HG03196 (cell line): Measurements from ENCODE around the gene SARS1.

Source experiments
- ATAC-seq: cut with Tn5 transposase; IDR thresholded peaks from one replicate; pipeline ENCODE4 v1.9.1; 2021; ENCODE audit not compliant: unreplicated experiment

The SARS1 gene

DNA sequence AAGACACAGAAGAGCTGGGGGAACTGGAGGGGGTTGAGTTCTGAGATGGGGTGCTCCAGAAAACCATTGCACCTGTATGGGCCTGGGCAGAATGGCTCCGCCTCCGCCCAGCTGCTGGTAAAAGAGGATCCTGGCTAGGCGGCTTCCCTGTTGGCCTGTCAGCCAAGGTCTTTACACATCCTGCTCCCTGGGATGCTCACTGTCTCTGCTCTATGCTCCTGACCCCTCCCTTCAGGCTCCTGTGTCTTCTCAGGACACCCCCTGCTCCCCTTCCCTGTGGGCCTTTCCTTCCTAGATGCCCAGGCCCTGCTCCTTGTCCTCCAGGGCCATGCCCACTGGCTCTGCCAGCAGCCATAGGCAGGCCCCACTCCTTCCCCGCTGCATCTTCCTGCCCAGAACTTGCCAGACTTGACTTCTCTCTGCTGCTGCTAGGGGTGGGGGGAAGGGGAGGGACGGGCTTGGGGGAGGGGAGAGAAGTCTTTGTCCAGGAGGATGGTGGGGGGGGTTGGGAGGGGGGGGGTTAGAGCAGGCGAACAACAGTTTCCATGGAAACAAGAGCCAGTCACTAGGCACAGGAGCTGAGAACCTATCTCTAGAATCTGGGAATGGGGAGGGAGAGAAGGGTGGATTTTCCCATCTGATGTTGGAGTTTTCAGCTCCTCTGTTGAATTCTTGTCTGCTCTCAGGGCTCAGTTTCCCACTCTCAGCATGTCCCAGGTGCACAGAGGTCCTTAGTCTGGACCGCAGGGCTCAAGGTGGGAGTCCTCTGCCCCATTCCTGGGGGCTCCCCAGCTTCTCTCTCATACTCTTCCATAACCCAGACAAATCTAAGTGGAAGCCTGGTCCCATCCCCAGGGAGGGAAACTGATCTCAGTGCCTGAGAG, 46.2 kb downstream of the SARS1 start:
- ATAC-seq, result no peak

DNA sequence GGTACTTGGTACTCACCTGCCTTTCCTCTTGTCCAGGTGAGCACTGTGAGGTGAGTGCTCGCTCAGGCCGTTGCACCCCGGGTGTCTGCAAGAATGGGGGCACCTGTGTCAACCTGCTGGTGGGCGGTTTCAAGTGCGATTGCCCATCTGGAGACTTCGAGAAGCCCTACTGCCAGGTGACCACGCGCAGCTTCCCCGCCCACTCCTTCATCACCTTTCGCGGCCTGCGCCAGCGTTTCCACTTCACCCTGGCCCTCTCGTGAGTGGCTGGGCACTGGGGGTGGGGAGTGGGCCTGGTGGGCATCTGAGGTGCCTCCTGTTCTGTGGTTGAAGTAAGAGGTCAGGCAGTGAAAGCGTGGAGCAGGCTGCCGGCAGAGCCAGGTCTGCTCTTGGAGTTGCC, 47.3 kb downstream of the SARS1 start:
- no peak for ATAC-seq

DNA sequence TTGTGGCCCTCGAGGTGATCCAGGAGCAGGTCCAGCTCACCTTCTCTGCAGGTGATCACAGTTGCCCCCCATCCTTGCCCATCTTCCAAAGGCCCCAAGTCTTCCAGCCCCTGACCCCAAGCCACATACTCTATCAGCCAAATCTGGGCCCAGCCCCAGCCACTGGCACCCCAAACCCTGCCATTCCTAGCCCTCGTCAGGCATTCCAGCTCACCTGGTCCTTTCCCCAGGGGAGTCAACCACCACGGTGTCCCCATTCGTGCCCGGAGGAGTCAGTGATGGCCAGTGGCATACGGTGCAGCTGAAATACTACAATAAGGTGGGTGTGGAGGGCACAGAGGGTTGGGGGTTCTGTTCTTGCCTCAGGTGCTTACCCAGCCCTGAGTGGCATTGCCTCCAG, 47.9 kb downstream of the SARS1 start:
- no peak for ATAC-seq

DNA sequence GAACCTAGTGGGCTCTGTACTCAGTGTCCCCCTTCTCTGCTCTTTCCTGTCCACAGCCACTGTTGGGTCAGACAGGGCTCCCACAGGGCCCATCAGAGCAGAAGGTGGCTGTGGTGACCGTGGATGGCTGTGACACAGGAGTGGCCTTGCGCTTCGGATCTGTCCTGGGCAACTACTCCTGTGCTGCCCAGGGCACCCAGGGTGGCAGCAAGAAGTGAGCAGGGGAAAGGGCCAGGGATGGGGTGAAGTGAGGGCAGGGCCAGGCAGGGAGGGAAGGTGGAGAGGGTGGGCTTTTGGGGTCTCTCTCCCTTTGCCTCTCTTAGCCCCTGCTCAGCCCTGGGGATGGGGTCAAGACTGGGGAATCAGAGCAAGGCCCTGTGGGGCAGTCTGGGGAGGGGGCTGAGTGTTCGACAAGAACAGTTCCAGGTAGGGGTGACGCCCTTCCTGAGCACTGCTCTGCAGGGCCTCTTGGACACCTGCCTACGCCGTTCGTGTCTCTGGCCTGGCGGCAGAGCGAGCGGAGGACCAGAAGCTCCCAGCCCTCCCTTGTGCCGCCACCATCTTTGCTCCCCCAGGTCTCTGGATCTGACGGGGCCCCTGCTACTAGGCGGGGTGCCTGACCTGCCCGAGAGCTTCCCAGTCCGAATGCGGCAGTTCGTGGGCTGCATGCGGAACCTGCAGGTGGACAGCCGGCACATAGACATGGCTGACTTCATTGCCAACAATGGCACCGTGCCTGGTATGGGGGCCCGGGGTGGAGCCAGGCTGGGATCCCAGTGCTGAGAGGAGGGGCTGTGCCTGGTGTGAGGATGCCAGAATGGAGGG, 48.7 kb downstream of the SARS1 start:
- no peak for ATAC-seq

DNA sequence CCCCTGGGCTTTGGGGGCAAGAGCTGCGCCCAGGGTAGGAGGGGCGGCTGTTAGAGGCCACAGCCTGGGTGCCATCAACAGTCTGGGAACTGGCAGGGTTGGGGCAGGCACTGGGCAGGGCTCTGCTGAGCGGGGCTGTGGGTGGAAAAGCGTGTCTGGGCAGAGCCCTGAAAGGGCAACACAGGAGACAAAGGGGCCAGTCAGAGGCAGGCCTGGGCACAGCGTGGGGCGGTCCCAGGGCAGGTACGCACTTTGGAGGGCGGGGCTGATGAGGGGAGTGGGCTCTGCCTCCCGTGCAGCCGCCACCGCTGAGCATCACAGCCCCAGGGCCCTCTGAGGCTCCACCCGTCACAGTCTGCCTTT, 49.5 kb downstream of the SARS1 start:
- no peak for ATAC-seq

DNA sequence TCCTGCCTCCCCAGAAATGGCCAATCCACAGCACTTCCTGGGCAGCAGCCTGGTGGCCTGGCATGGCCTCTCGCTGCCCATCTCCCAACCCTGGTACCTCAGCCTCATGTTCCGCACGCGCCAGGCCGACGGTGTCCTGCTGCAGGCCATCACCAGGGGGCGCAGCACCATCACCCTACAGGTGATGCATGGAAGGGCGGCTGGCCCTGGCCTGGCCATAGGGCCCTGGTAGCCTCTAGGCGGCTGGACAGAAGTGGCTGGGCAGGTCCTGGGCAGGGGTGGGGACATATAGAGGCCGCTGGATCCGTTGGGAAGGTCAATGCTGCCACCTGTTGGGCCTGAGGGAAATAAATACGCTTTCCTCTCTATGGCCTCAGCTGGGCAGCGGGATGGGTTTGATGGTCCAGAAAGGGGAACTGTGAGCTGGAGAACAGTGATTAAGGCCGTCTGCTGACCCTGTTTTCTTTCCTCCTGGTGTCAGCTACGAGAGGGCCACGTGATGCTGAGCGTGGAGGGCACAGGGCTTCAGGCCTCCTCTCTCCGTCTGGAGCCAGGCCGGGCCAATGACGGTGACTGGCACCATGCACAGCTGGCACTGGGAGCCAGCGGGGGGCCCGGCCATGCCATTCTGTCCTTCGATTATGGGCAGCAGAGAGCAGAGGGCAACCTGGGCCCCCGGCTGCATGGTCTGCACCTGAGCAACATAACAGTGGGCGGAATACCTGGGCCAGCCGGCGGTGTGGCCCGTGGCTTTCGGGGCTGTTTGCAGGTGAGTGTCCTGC, 50.1 kb downstream of the SARS1 start:
- peak; percentile 72 for ATAC-seq

DNA sequence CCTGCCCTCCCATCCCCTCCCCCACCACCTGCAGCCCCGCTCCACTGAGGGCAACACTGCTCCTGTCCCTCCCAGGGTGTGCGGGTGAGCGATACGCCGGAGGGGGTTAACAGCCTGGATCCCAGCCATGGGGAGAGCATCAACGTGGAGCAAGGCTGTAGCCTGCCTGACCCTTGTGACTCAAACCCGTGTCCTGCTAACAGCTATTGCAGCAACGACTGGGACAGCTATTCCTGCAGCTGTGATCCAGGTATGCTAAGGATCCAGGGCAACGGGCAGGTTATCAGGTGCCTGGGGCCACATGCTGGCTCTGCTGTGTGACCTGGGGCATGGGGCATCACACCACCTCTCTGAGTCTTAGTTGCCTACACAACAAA, 50.6 kb downstream of the SARS1 start:
- no peak for ATAC-seq

DNA sequence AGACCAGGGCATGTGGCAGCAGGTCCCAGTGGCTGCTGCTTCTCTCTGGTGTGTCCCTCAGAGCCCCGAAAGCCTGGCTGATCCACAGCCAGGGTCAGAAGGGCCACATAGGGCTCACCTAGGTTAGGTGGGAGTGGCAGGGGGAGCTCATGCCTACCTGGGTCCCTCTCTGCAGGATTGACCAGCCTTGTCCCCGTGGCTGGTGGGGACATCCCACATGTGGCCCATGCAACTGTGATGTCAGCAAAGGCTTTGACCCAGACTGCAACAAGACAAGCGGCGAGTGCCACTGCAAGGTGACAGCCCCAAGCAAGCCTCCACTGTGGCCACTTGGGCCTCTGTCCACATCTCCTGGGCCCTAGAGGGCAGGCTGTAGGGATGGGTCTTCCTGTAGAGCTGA, 51.3 kb downstream of the SARS1 start:
- ATAC-seq, result no peak

DNA sequence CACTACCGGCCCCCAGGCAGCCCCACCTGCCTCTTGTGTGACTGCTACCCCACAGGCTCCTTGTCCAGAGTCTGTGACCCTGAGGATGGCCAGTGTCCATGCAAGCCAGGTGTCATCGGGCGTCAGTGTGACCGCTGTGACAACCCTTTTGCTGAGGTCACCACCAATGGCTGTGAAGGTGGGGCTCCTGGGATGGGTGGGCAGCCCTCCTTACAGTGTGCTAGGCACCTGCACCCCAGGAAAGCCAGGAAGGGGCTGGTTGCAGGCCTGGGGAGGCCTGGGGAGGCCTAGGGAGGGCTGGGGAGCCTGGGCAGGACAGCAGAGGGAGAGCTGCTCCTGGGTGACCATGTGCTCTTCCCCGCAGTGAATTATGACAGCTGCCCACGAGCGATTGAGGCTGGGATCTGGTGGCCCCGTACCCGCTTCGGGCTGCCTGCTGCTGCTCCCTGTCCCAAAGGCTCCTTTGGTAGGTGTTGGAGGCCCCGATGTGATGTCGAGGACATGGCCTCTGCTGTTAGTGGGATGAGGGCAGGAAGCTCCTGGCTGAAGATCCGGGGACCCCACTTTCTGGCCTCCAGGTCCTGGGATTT, 52.1 kb downstream of the SARS1 start:
- no peak for ATAC-seq

DNA sequence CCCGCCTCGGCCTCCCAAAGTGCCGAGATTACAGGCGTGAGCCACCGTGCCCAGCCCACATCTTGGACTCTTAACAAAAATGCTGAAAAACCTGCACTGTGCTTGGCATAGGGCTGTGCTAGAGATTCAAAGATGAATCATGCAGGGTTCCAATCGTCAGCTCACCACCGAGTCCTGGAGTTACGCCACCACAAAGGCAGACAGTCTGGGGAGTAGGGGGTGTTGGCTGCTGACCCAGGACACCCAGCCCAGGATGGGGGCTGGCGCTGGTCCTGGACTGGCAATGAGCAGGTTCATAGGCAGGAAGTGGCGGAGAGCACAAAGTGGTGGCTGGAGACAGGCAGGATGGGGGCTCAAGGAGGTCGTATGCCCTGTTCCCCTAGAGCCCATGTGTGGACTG, 53.2 kb downstream of the SARS1 start:
- ATAC-seq, result no peak

DNA sequence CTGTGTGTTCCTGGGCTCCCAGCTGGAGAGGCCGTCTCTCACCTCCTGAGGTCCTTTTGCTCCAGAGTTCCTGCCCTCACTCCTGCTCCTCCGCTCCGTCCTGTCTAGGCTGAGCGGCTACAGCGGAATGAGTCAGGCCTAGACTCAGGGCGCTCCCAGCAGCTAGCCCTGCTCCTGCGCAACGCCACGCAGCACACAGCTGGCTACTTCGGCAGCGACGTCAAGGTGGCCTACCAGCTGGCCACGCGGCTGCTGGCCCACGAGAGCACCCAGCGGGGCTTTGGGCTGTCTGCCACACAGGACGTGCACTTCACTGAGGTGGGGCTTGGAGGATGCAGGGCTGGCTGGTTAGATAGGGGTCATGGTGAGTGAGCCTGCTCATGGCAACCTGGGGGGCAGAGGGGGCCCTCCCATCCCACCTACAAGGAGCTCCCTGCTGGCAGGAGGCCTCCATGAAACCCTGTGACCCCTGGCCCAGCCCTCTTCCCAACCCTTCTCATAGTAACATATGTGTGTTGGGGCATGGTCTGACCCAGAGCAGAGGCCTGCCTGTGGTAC, 54.1 kb downstream of the SARS1 start:
- ATAC-seq, result no peak

DNA sequence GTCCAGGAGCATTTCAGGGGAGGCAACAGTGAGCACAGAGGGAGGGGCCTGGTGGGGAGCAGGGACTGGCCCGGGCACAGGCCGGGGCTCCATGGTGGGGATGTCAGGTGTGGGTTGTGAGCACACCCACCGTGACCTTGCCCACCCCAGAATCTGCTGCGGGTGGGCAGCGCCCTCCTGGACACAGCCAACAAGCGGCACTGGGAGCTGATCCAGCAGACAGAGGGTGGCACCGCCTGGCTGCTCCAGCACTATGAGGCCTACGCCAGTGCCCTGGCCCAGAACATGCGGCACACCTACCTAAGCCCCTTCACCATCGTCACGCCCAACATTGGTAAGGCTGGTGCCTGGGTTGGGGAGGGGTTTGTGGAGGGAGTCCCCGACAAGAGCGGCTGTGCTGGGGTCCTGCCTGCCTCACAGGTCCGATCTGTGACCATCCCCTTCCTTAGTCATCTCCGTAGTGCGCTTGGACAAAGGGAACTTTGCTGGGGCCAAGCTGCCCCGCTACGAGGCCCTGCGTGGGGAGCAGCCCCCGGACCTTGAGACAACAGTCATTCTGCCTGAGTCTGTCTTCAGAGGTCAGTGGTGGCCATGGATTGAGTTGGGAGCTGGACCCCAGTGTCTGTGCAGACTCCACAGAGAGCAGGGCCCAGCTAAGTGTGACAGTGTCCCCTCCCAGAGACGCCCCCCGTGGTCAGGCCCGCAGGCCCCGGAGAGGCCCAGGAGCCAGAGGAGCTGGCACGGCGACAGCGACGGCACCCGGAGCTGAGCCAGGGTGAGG, 54.9 kb downstream of the SARS1 start:
- no peak for ATAC-seq

DNA sequence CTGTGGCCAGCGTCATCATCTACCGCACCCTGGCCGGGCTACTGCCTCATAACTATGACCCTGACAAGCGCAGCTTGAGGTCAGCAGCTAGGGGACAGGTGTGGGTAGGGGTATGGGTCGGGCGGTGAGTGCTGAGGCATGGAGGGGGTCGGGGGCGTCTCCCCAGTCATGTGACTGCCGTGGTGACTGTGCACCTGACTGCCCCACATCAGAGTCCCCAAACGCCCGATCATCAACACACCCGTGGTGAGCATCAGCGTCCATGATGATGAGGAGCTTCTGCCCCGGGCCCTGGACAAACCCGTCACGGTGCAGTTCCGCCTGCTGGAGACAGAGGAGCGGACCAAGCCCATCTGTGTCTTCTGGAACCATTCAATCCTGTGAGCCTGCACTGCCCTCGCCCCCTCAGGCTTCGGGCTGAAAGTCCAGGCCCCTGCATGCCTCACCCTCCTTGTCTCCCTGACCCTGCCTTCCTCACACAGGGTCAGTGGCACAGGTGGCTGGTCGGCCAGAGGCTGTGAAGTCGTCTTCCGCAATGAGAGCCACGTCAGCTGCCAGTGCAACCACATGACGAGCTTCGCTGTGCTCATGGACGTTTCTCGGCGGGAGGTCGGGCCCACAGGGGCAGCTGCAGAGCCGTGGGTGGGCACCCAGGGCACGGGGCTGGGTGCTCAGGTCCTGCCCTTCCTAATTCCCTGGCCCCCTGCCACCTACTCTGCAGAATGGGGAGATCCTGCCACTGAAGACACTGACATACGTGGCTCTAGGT, 55.7 kb downstream of the SARS1 start:
- ATAC-seq, result no peak

DNA sequence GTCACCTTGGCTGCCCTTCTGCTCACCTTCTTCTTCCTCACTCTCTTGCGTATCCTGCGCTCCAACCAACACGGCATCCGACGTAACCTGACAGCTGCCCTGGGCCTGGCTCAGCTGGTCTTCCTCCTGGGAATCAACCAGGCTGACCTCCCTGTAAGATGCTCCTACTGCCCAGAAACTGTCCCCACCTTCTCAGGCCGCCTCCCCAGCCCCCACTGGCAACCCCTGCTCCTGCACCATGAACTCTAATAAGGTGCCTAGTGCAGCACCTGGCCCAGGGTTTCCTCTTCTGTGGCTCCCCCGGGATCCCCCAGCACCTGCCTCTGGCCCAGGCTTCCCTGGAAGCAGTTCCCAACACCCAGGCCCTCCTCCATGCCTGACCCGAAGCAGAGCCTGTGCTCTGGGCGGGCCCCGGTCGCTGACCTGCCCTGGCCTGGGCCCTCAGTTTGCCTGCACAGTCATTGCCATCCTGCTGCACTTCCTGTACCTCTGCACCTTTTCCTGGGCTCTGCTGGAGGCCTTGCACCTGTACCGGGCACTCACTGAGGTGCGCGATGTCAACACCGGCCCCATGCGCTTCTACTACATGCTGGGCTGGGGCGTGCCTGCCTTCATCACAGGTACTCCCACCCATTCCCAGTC, 56.4 kb downstream of the SARS1 start:
- ATAC-seq, result no peak

DNA sequence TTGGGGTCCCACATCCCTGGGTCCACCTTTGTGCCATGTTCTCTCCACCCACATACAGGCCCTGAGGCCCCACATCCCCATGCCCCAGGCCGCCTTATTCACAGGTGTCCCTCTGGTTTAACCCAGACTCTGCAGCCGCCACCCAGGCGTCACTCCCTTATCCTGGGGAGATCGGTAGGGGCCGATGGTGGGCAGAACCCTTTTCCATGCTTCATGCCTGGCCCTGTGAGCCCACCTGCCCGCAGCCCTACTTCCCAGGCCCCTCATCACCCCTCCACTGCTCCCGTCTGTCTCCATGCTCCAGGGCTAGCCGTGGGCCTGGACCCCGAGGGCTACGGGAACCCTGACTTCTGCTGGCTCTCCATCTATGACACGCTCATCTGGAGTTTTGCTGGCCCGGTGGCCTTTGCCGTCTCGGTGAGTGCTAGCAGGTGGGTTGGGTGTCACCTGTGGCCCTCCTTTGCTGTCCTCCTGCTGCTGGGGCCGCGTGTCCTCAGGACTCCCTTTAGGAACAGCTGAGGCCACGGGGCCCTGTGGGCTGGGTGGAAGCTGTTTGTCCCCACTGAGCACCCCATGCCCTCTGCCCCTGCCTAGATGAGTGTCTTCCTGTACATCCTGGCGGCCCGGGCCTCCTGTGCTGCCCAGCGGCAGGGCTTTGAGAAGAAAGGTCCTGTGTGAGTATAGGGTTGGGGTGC, 57.1 kb downstream of the SARS1 start:
- ATAC-seq, result no peak

DNA sequence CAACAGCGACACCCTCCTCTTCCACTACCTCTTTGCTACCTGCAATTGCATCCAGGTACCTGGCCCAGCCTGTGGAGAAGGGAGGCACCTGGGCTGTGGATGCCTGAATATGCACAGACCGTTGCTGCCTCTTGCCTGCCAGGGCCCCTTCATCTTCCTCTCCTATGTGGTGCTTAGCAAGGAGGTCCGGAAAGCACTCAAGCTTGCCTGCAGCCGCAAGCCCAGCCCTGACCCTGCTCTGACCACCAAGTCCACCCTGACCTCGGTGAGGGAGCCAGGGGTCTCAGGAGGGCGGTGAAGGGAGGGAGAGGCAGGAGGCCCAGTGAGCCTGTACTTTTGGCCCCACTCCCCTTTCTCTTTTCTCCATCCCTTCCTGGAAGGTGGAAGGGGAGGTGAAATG, 57.7 kb downstream of the SARS1 start:
- ATAC-seq, result no peak

DNA sequence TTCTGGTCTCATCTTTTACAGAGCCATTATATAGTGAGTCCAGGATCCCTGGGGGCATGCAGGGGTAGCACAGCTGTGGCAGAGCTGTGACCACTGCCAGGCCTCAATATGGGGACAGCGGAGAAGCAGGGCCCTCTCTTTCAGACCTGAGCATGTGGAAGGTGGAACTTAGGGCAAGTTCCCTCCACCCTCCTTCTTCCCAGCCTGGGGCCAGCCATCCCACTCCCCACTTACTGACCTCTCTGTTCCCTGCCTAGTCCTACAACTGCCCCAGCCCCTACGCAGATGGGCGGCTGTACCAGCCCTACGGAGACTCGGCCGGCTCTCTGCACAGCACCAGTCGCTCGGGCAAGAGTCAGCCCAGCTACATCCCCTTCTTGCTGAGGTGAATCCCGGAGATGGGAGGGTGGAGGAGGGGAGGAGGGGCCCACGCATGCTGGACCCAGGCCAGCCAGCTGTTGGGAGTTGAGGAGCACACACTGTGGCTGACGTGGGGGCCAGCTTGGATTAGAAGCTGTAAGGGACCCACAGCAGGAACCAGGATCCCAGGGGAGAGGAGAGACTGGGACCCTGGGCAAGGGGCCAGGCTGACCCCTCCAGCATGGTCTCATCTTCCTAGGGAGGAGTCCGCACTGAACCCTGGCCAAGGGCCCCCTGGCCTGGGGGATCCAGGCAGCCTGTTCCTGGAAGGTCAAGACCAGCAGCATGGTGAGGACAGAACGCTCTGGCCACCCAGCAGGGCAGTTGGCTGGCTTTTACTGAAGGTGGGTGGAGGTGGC, 58.5 kb downstream of the SARS1 start:
- ATAC-seq, result no peak
